ENCODE data around the gene RAB3GAP1.

The RAB3GAP1 gene

DNA sequence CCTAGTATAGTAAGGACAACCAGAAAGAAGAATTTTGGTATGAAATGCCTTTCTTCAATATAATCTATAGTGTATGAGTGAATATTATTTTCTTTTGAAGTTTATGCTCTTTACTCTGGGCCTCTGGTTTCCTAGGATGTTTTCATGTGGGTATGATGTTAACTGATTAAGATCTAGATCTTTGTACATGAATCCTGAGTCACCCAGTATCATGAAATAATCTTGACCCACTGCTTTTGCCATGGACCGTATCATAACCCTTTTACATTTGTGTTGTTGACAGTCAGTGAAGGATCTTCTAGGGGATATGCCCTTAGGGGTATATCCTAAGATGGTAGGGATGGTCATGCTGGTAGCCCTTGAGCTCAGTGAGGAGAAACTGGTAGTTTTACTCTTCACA is 100.3 kb downstream of the RAB3GAP1 start:
- TF ChIP-seq EGR1 (IDR thresholded peaks at IDR 0.05) = no peak
- no peak for TF ChIP-seq USF1 (IDR thresholded peaks at IDR 0.05)
- no peak for TF ChIP-seq ZBTB7A (IDR thresholded peaks at IDR 0.05; ENCODE audit: low read depth)

DNA sequence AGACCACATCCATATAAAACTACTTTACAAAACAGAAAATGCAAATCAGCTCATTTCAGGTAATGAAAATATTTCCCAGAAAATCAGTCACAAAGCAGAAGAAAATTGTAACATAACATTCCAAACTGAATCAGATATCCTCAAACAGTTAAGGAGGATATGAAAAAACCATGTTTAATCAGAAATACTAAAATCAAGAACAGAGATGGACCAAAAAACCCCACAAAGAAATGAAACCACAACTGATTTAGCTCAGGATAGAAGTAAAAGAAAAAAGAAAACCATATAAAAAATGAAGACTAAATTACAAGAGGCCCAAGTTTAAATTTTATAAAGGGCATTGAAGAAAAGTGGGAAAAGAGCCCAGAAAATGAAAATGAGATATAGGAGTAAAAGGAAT is 102.9 kb downstream of the RAB3GAP1 start:
- TF ChIP-seq EGR1 (IDR thresholded peaks at IDR 0.05) (no peak), CREB1 (IDR thresholded peaks at IDR 0.05; ENCODE audit: low read depth) (no peak), TAF1 (IDR thresholded peaks at IDR 0.05; ENCODE audit: low read depth) (no peak), FOXM1 (IDR thresholded peaks at IDR 0.05; ENCODE audit: borderline replicate concordance, low read depth) (no peak), TCF12 (IDR thresholded peaks at IDR 0.05; ENCODE audit: low read depth) (no peak), ZBTB7A (IDR thresholded peaks at IDR 0.05; ENCODE audit: low read depth) (no peak), TEAD4 (IDR thresholded peaks at IDR 0.05) (no peak), CEBPB (IDR thresholded peaks at IDR 0.05) (no peak), REST (IDR thresholded peaks at IDR 0.05; ENCODE audit: low read depth) (no peak), USF1 (IDR thresholded peaks at IDR 0.05) (no peak), RAD21 (IDR thresholded peaks at IDR 0.05; ENCODE audit: low read depth) (no peak), NFIC (IDR thresholded peaks at IDR 0.05) (no peak), EP300 (IDR thresholded peaks at IDR 0.05; ENCODE audit: borderline replicate concordance) (no peak), YY1 (IDR thresholded peaks at IDR 0.05; ENCODE audit: low read depth) (no peak)
- TF ChIP-seq, protein P1, sequence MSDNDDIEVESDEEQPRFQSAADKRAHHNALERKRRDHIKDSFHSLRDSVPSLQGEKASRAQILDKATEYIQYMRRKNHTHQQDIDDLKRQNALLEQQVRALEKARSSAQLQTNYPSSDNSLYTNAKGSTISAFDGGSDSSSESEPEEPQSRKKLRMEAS (IDR thresholded peaks at IDR 0.05) = no peak

- no peak for TF ChIP-seq CREB1 (IDR thresholded peaks at IDR 0.05; ENCODE audit: low read depth)
These were observed 105.8 kb downstream of the RAB3GAP1 start for GRCh38 chr2:135157856-135158255.

GRCh38 chr2:135159191-135159590 is 107.1 kb downstream of the RAB3GAP1 start:
- TF ChIP-seq CREB1 (IDR thresholded peaks at IDR 0.05; ENCODE audit: low read depth) = no peak
- TF ChIP-seq TCF12 (IDR thresholded peaks at IDR 0.05; ENCODE audit: low read depth) = no peak
- TF ChIP-seq ZBTB7A (IDR thresholded peaks at IDR 0.05; ENCODE audit: low read depth) = no peak

- TF ChIP-seq CEBPB (IDR thresholded peaks at IDR 0.05) (no peak), RAD21 (IDR thresholded peaks at IDR 0.05; ENCODE audit: low read depth) (no peak), USF1 (IDR thresholded peaks at IDR 0.05) (no peak), TEAD4 (IDR thresholded peaks at IDR 0.05) (no peak), TAF1 (IDR thresholded peaks at IDR 0.05; ENCODE audit: low read depth) (no peak), ZBTB7A (IDR thresholded peaks at IDR 0.05; ENCODE audit: low read depth) (no peak), YY1 (IDR thresholded peaks at IDR 0.05; ENCODE audit: low read depth) (no peak), TCF12 (IDR thresholded peaks at IDR 0.05; ENCODE audit: low read depth) (no peak), FOXM1 (IDR thresholded peaks at IDR 0.05; ENCODE audit: borderline replicate concordance, low read depth) (no peak), EGR1 (IDR thresholded peaks at IDR 0.05) (no peak)
- TF ChIP-seq, protein P1 (IDR thresholded peaks at IDR 0.05) = no peak
These were observed 110.3 kb downstream of the RAB3GAP1 start for GRCh38 chr2:135162377-135162776.

DNA sequence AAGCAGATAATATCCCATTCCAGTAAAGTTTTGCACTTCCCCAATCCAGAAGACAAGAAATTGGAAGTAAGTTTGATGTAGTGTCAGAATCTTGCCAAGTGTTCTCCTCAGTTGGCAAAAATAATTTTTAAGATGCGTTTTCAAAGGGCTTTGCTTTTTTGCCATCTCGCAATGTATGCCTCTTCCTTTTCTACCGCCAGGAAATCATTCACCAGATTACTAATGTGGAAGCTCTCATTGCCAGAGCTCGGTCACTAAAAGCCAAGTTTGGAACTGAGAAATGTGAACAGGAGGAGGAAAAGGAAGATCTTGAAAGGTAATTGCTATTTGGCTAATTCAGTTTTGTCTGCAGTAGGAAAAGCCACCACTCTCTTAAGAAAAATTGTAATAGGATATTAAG is 110.7 kb downstream of the RAB3GAP1 start:
- TF ChIP-seq NFIC (IDR thresholded peaks at IDR 0.05) (no peak), USF1 (IDR thresholded peaks at IDR 0.05) (no peak), EP300 (IDR thresholded peaks at IDR 0.05; ENCODE audit: borderline replicate concordance) (no peak), TAF1 (IDR thresholded peaks at IDR 0.05; ENCODE audit: low read depth) (no peak), TEAD4 (IDR thresholded peaks at IDR 0.05) (no peak), ZBTB7A (IDR thresholded peaks at IDR 0.05; ENCODE audit: low read depth) (no peak), CREB1 (IDR thresholded peaks at IDR 0.05; ENCODE audit: low read depth) (no peak), TCF12 (IDR thresholded peaks at IDR 0.05; ENCODE audit: low read depth) (no peak), REST (IDR thresholded peaks at IDR 0.05; ENCODE audit: low read depth) (no peak), CEBPB (IDR thresholded peaks at IDR 0.05) (no peak), RAD21 (IDR thresholded peaks at IDR 0.05; ENCODE audit: low read depth) (no peak), FOXM1 (IDR thresholded peaks at IDR 0.05; ENCODE audit: borderline replicate concordance, low read depth) (no peak), EGR1 (IDR thresholded peaks at IDR 0.05) (no peak), YY1 (IDR thresholded peaks at IDR 0.05; ENCODE audit: low read depth) (no peak)
- TF ChIP-seq, protein P1 (IDR thresholded peaks at IDR 0.05) = no peak
